B cell (primary cell): Measurements from ENCODE around the gene CBX8. TPM values are rescaled to one million over a fixed set of nuclear protein-coding genes. Genes with fewer than 3 reads are reported as not detected.

ENCODE experiments used
- ATAC-seq: fragments of 200-7000 bp; cut with Tn5 transposase; one replicate; pipeline ENCODE4 v1.10.0; 2021; ENCODE audit warnings: low read depth, mild to moderate bottlenecking, moderate number of reproducible peaks, moderate library complexity
- CTCF ChIA-PET: fragments of 350-600 bp; sonication (Branson Sonifier 250); formaldehyde crosslinking; loops from one replicate; lab custom pipeline; 2021; ENCODE audit warnings: antibody characterized with exemption, inconsistent platforms; lab: Charles Lee
- POLR2A ChIA-PET: fragments of 350-600 bp; sonication (Branson Sonifier 250); formaldehyde crosslinking; loops from one replicate; lab custom pipeline; 2021; ENCODE audit warnings: antibody characterized with exemption; lab: Charles Lee
- DNase-seq: peaks from one replicate; pipeline ENCODE4 v3.0.0; 2013
- H2AFZ ChIP-seq: 2 replicates; pipeline ENCODE4 v1.6.1; 2012; ENCODE audit warnings: mild to moderate bottlenecking, low read depth, low read length; ENCODE audit not compliant: insufficient read depth, poor library complexity, severe bottlenecking
- H3K27ac ChIP-seq, 2 donors: 1 replicate in 1 of 2; 2 replicates in 1 of 2; pipeline ENCODE4 v1.5.1; 2012 to 2013; ENCODE audit warnings: low read length in 2 of 2, mild to moderate bottlenecking in 2 of 2, moderate library complexity in 1 of 2
- H3K27me3 ChIP-seq, 4 experiments: fragments of 200-600 bp in 1 of 4; sonication (generic) in 1 of 4; replicated peaks in 1 of 4; 1 replicate in 2 of 4; 2 replicates in 2 of 4; pipeline versions ENCODE4 v1.6.1 to v1.7.0; 2013 to 2016; ENCODE audit warnings: low read length in 3 of 4, mild to moderate bottlenecking in 2 of 4, mixed read lengths in 1 of 4, moderate library complexity in 1 of 4; ENCODE audit not compliant: insufficient read depth in 4 of 4, control insufficient read depth in 3 of 4; ENCODE audit errors: control extremely low read depth in 1 of 4
- H3K36me3 ChIP-seq, 2 experiments: replicated peaks in 1 of 2; 1 replicate in 1 of 2; 2 replicates in 1 of 2; pipeline versions ENCODE4 v1.6.1 to v1.7.1; 2013; ENCODE audit warnings: low read length in 1 of 2; ENCODE audit not compliant: insufficient read depth in 2 of 2, control insufficient read depth in 1 of 2; ENCODE audit errors: control extremely low read depth in 1 of 2, extremely low read depth in 1 of 2
- H3K4me1 ChIP-seq, 2 donors: fragments of 200-600 bp in 1 of 2; sonication (generic) in 1 of 2; 1 replicate in 1 of 2; 2 replicates in 1 of 2; pipeline versions ENCODE4 v1.5.1 to v1.6.1; 2013 to 2017; ENCODE audit warnings: low read length in 2 of 2; ENCODE audit not compliant: control insufficient read depth in 2 of 2, insufficient read depth in 2 of 2
- H3K4me2 ChIP-seq: replicated peaks from 2 replicates; pipeline ENCODE3; 2012; ENCODE audit warnings: mild to moderate bottlenecking, low read depth, low read length; ENCODE audit not compliant: poor library complexity, severe bottlenecking
- H3K4me3 ChIP-seq, 5 experiments: fragments of 200-600 bp in 1 of 5; sonication (generic) in 1 of 5; 1 replicate in 3 of 5; 2 replicates in 2 of 5; pipeline versions ENCODE4 v1.5.1 to v1.7.0; 2011 to 2016; ENCODE audit warnings: low read length in 4 of 5, mild to moderate bottlenecking in 4 of 5, low read depth in 2 of 5, control low read depth in 1 of 5, moderate library complexity in 1 of 5; ENCODE audit not compliant: insufficient read depth in 1 of 5; ENCODE audit errors: control extremely low read depth in 1 of 5, extremely low read depth in 1 of 5
- H3K79me2 ChIP-seq: fragments of 200-600 bp; sonication (generic); one replicate; pipeline ENCODE4 v1.6.0; 2016; ENCODE audit warnings: low read length; ENCODE audit not compliant: control insufficient read depth, insufficient read depth
- H3K9ac ChIP-seq: fragments of 200-600 bp; sonication (generic); 2 replicates; pipeline ENCODE4 v1.6.1; 2017; ENCODE audit warnings: mild to moderate bottlenecking, low read length, moderate library complexity
- H3K9me3 ChIP-seq, 3 donors: one replicate each; pipeline versions ENCODE4 v1.6.1 to v1.7.1; 2013; ENCODE audit warnings: low read length in 2 of 3; ENCODE audit not compliant: control insufficient read depth in 2 of 3, insufficient read depth in 1 of 3; ENCODE audit errors: control extremely low read depth in 1 of 3
- H4K20me1 ChIP-seq: 2 replicates; pipeline ENCODE4 v1.6.0; 2012; ENCODE audit warnings: mild to moderate bottlenecking, low read length; ENCODE audit not compliant: insufficient read depth, control insufficient read depth, poor library complexity, severe bottlenecking
- H3K27ac Mint-ChIP-seq: one replicate; pipeline ENCODE4 v1.8.0; 2021; ENCODE audit warnings: mixed read lengths
- H3K27me3 Mint-ChIP-seq: one replicate; pipeline ENCODE4 v1.8.0; 2021; ENCODE audit warnings: mixed read lengths
- H3K4me1 Mint-ChIP-seq: one replicate; pipeline ENCODE4 v1.8.0; 2021; ENCODE audit warnings: mixed read lengths
- H3K4me3 Mint-ChIP-seq: one replicate; pipeline ENCODE4 v1.8.0; 2021; ENCODE audit warnings: mixed read lengths
- H3K9me3 Mint-ChIP-seq: one replicate; pipeline ENCODE4 v1.8.0; 2022; ENCODE audit warnings: mixed read lengths; ENCODE audit not compliant: insufficient read depth
- EZH2 ChIP-seq: IDR thresholded peaks from 2 replicates; pipeline ENCODE4 v1.6.1; 2012; ENCODE audit warnings: borderline replicate concordance, low read depth, mild to moderate bottlenecking, moderate library complexity, low read length; ENCODE audit not compliant: insufficient read depth, poor library complexity, severe bottlenecking
- WGBS: methylation state at CpG from one replicate; pipeline ENCODE4 v1.1.5; 2013; ENCODE audit warnings: missing lambda C conversion rate; ENCODE audit not compliant: insufficient coverage; 5-methylcytosine and 5-hydroxymethylcytosine counted together
- intact Hi-C: fragments of 100-400 bp; cut with micrococcal nuclease; formaldehyde crosslinking; loops from one replicate; pipeline ENCODE4 v1.10.0; 2022
- polyA plus RNA-seq: library from polyadenylated mRNA; depleted of rRNA; stranded (reverse); fragments of >200 nt; gene quantifications from 2 replicates; pipeline ENCODE4 v1.2.3, GENCODE V29; 2012
- total RNA-seq, 2 donors: library from RNA; stranded (reverse); fragments of 120-200 nt in 1 of 2; gene quantifications; 1 replicate in 1 of 2; 2 replicates in 1 of 2; pipeline versions ENCODE4 v1.2.3 to v1.2.4, GENCODE V29; 2013 to 2022
- TF ChIP-seq, protein P1 (sequence below): fragments of 200-600 bp; IDR thresholded peaks from one replicate; pipeline ENCODE4 v1.8.0; 2022; ENCODE audit warnings: antibody characterized with exemption, mild to moderate bottlenecking

CBX8 gene
- total and polyA plus RNA-seq, 2 donors (not counting 1 experiment from before 2014, with no cell fraction given), result 0.31 to 6.8 TPM

- no peaks in the 10 kb centered on the region for H3K27me3 Mint-ChIP-seq
Measured at GRCh38 chr17:79834565-79835469, 37.9 kb upstream of the CBX8 start.

More at GRCh38 chr17:79834565-79835469, 37.9 kb upstream of the CBX8 start:
- ATAC-seq (no peak), DNase-seq (peak; percentile 57)
- H3K27me3 ChIP-seq, result peaks cover 0 to 5% (median under 1%) of the 10 kb centered on the region in 4 experiments
- H3K9me3 ChIP-seq, result peaks cover 0 to 6% (median 0%) of the 10 kb centered on the region in 3 donors
- no peak overlapping the region for H3K27ac Mint-ChIP-seq
- peaks cover 0 to 34% of the 10 kb centered on the region in 2 experiments for H3K36me3 ChIP-seq
- H3K9ac ChIP-seq, result no peak overlapping the region
- H4K20me1 ChIP-seq, result peaks cover 86% of the 10 kb centered on the region
- H3K4me2 ChIP-seq, result no peak overlapping the region
- H2AFZ ChIP-seq, result no peak overlapping the region
- no peaks in the 10 kb centered on the region for H3K9me3 Mint-ChIP-seq
- H3K27ac ChIP-seq, result no peak overlapping the region
- TF ChIP-seq, protein P1, sequence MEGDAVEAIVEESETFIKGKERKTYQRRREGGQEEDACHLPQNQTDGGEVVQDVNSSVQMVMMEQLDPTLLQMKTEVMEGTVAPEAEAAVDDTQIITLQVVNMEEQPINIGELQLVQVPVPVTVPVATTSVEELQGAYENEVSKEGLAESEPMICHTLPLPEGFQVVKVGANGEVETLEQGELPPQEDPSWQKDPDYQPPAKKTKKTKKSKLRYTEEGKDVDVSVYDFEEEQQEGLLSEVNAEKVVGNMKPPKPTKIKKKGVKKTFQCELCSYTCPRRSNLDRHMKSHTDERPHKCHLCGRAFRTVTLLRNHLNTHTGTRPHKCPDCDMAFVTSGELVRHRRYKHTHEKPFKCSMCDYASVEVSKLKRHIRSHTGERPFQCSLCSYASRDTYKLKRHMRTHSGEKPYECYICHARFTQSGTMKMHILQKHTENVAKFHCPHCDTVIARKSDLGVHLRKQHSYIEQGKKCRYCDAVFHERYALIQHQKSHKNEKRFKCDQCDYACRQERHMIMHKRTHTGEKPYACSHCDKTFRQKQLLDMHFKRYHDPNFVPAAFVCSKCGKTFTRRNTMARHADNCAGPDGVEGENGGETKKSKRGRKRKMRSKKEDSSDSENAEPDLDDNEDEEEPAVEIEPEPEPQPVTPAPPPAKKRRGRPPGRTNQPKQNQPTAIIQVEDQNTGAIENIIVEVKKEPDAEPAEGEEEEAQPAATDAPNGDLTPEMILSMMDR, result peak; percentile 77
- no peak for TF ChIP-seq EZH2
- ChIA-PET CTCF (interaction anchor here (0.8 to 3.4 kb wide), 5 partner anchors 10 to 90 kb away, joined by 3 to 19 read pairs (median 5); no protein-coding TSS in a partner anchor), POLR2A (interaction anchor here (0.7 to 1.4 kb wide), 2 partner anchors 14 to 30 kb away, joined by 3 to 4 read pairs; no protein-coding TSS in a partner anchor)
- peaks cover 23 to 57% of the 10 kb centered on the region in 2 donors for H3K4me1 ChIP-seq
- peak overlapping the region; percentile 37 for H3K4me3 Mint-ChIP-seq
- intact Hi-C loops, result loop anchor here (5.0 to 10.0 kb wide), 3 partner anchors 88 to 1700 kb away; partner anchors contain the start of genes ENPP7 and TMC8
- H3K79me2 ChIP-seq, result peaks cover 44% of the 10 kb centered on the region
- WGBS, result 96% methylated on average over 56 of the region's 61 CpGs
- peaks cover 36% of the 10 kb centered on the region for H3K4me1 Mint-ChIP-seq
- no peak overlapping the region for H3K4me3 ChIP-seq
